ENCODE data around the gene COL4A2. TPM values are rescaled to one million over a fixed set of nuclear protein-coding genes. Genes with fewer than 3 reads are reported as not detected.

The COL4A2 gene
- total and polyA plus RNA-seq, 2 experiments from 2014 or later, result 146 to 455 TPM

- H3K4me2 ChIP-seq (ENCODE audit: unreplicated experiment), result no peak overlapping the region
- no peak overlapping the region for H3K4me3 ChIP-seq
- H3K9ac ChIP-seq, result no peak overlapping the region
- H2AFZ ChIP-seq, result no peak overlapping the region
- no peaks in the 10 kb centered on the region for H3K36me3 ChIP-seq (ENCODE audit: low read depth)
- H3K9me2 ChIP-seq (ENCODE audit: insufficient read depth), result no peaks in the 10 kb centered on the region
- H3K9me3 ChIP-seq (ENCODE audit: low read depth), result no peaks in the 10 kb centered on the region
- H3K27ac ChIP-seq, result no peak overlapping the region
- DNase-seq, result no peak
- 92% methylated on average over 5 of the region's 5 CpGs for WGBS, 2 experiments (ENCODE audit: low coverage in 1 of 2, low lambda C conversion rate in 2 of 2, missing lambda C conversion rate in 2 of 2)
- peaks cover 27% of the 10 kb centered on the region for H3F3A ChIP-seq (ENCODE audit: insufficient read depth)
- H4K20me1 ChIP-seq (ENCODE audit: insufficient read depth), result no peaks in the 10 kb centered on the region
- TF ChIP-seq EZH2phosphoT487 (IDR thresholded peaks at IDR 0.05; ENCODE audit: insufficient read depth, low read depth) (no peak), EZH2 (IDR thresholded peaks at IDR 0.05; ENCODE audit: insufficient read depth, poor library complexity, severe bottlenecking) (no peak)
- in situ Hi-C loops (cut with MboI), result no loop called here
- peaks cover 47% of the 10 kb centered on the region for H3K79me2 ChIP-seq (ENCODE audit: insufficient read depth)
- H3K4me1 ChIP-seq (ENCODE audit: insufficient read depth), result peaks cover 19% of the 10 kb centered on the region
- no peaks in the 10 kb centered on the region for H3K27me3 ChIP-seq (replicated peaks; ENCODE audit: insufficient read depth)
Observed at GRCh38 chr13:110336681-110337080, 29.6 kb downstream of the COL4A2 start.

GRCh38 chr13:110337247-110337646, 30.2 kb downstream of the COL4A2 start:
- Histone ChIP-seq H3F3A (ENCODE audit: insufficient read depth) (peaks cover 26% of the 10 kb centered on the region), H3K27me3 (replicated peaks; ENCODE audit: insufficient read depth) (no peaks in the 10 kb centered on the region), H3K4me2 (ENCODE audit: unreplicated experiment) (no peak overlapping the region), H3K4me3 (no peak overlapping the region), H3K9me2 (ENCODE audit: insufficient read depth) (no peaks in the 10 kb centered on the region), H3K27ac (no peak overlapping the region), H3K36me3 (ENCODE audit: low read depth) (no peaks in the 10 kb centered on the region), H3K9me3 (ENCODE audit: low read depth) (no peaks in the 10 kb centered on the region), H4K20me1 (ENCODE audit: insufficient read depth) (no peaks in the 10 kb centered on the region), H3K9ac (no peak overlapping the region), H2AFZ (no peak overlapping the region), H3K4me1 (ENCODE audit: insufficient read depth) (peaks cover 15% of the 10 kb centered on the region), H3K79me2 (ENCODE audit: insufficient read depth) (peaks cover 42% of the 10 kb centered on the region)
- 95 to 97% methylated on average over 7 of the region's 7 CpGs for WGBS, 2 experiments (ENCODE audit: low coverage in 1 of 2, low lambda C conversion rate in 2 of 2, missing lambda C conversion rate in 2 of 2)
- TF ChIP-seq EZH2 (IDR thresholded peaks at IDR 0.05; ENCODE audit: insufficient read depth, poor library complexity, severe bottlenecking) (no peak), EZH2phosphoT487 (IDR thresholded peaks at IDR 0.05; ENCODE audit: insufficient read depth, low read depth) (no peak)
- no peak for DNase-seq
- in situ Hi-C loops (cut with MboI), result no loop called here

- DNase-seq, result peak; percentile 41
- in situ Hi-C loops (cut with MboI), result no loop called here
- Histone ChIP-seq H3K4me3 (0 out of 2 replicates have a peak overlapping the region, but pooled peaks have one; percentile 3), H3K79me2 (ENCODE audit: insufficient read depth) (peaks cover 30% of the 10 kb centered on the region), H3K4me1 (ENCODE audit: insufficient read depth) (peaks cover 15% of the 10 kb centered on the region), H3F3A (ENCODE audit: insufficient read depth) (peaks cover 24% of the 10 kb centered on the region), H3K4me2 (ENCODE audit: unreplicated experiment) (peak overlapping the region; percentile 54), H3K27ac (peak overlapping the region; percentile 52), H3K9me2 (ENCODE audit: insufficient read depth) (no peaks in the 10 kb centered on the region), H2AFZ (peak overlapping the region; percentile 68), H4K20me1 (ENCODE audit: insufficient read depth) (no peaks in the 10 kb centered on the region), H3K9ac (peak overlapping the region; percentile 54), H3K36me3 (ENCODE audit: low read depth) (no peaks in the 10 kb centered on the region), H3K27me3 (replicated peaks; ENCODE audit: insufficient read depth) (no peaks in the 10 kb centered on the region), H3K9me3 (ENCODE audit: low read depth) (no peaks in the 10 kb centered on the region)
- TF ChIP-seq EZH2 (IDR thresholded peaks at IDR 0.05; ENCODE audit: insufficient read depth, poor library complexity, severe bottlenecking) (no peak), EZH2phosphoT487 (IDR thresholded peaks at IDR 0.05; ENCODE audit: insufficient read depth, low read depth) (no peak)
- 35 to 38% methylated on average over 13 of the region's 13 CpGs for WGBS, 2 experiments (ENCODE audit: low coverage in 1 of 2, low lambda C conversion rate in 2 of 2, missing lambda C conversion rate in 2 of 2)
Observed at GRCh38 chr13:110338441-110339101, 31.5 kb downstream of the COL4A2 start.

GRCh38 chr13:110339263-110339662, 32.2 kb downstream of the COL4A2 start:
- TF ChIP-seq EZH2 (IDR thresholded peaks at IDR 0.05; ENCODE audit: insufficient read depth, poor library complexity, severe bottlenecking) (no peak), EZH2phosphoT487 (IDR thresholded peaks at IDR 0.05; ENCODE audit: insufficient read depth, low read depth) (no peak)
- H3K36me3 ChIP-seq (ENCODE audit: low read depth), result no peaks in the 10 kb centered on the region
- in situ Hi-C loops (cut with MboI), result no loop called here
- 87 to 91% methylated on average over 5 to 6 of the region's 6 CpGs for WGBS, 2 experiments (ENCODE audit: low coverage in 1 of 2, low lambda C conversion rate in 2 of 2, missing lambda C conversion rate in 2 of 2)
- DNase-seq, result no peak
- H3F3A ChIP-seq (ENCODE audit: insufficient read depth), result peaks cover 24% of the 10 kb centered on the region
- peaks cover 15% of the 10 kb centered on the region for H3K4me1 ChIP-seq (ENCODE audit: insufficient read depth)
- H3K9me3 ChIP-seq (ENCODE audit: low read depth), result no peaks in the 10 kb centered on the region
- H3K27me3 ChIP-seq (replicated peaks; ENCODE audit: insufficient read depth), result no peaks in the 10 kb centered on the region
- no peak overlapping the region for H3K4me2 ChIP-seq (ENCODE audit: unreplicated experiment)
- 0 out of 2 replicates have a peak overlapping the region, but pooled peaks have one; percentile 54 for H3K9ac ChIP-seq
- no peak overlapping the region for H3K4me3 ChIP-seq
- H3K79me2 ChIP-seq (ENCODE audit: insufficient read depth), result peaks cover 24% of the 10 kb centered on the region
- peak overlapping the region; percentile 52; the same call in 1 of the 2 replicates for H3K27ac ChIP-seq
- no peaks in the 10 kb centered on the region for H3K9me2 ChIP-seq (ENCODE audit: insufficient read depth)
- no peak overlapping the region for H2AFZ ChIP-seq
- H4K20me1 ChIP-seq (ENCODE audit: insufficient read depth), result no peaks in the 10 kb centered on the region
